Measurements from ENCODE around the gene ZNF423. TPM values are rescaled to one million over a fixed set of nuclear protein-coding genes. Genes with fewer than 3 reads are reported as not detected.

Gene ZNF423
- total RNA-seq, 1 experiment from 2014 or later, result 2.0 TPM

- no peak for DNase-seq (ENCODE audit: low read depth)
Observed at GRCh38 chr16:49459953-49460735, 395.8 kb downstream of the ZNF423 start.

GRCh38 chr16:49458656-49459445 is 397.1 kb downstream of the ZNF423 start:
- DNase-seq (ENCODE audit: low read depth), result no peak

GRCh38 chr16:49458243-49458642 is 397.7 kb downstream of the ZNF423 start:
- no peak for DNase-seq (ENCODE audit: low read depth)

GRCh38 chr16:49457196-49457595 is 398.7 kb downstream of the ZNF423 start:
- no peak for DNase-seq (ENCODE audit: low read depth)

GRCh38 chr16:49456763-49457162 is 399.1 kb downstream of the ZNF423 start:
- no peak for DNase-seq (ENCODE audit: low read depth)

- DNase-seq (ENCODE audit: low read depth), result no peak
Observed at GRCh38 chr16:49455991-49456745, 399.7 kb downstream of the ZNF423 start.

- no peak for DNase-seq (ENCODE audit: low read depth)
Observed at GRCh38 chr16:49455181-49455990, 400.5 kb downstream of the ZNF423 start.

- DNase-seq (ENCODE audit: low read depth), result no peak
Observed at GRCh38 chr16:49454426-49455180, 401.3 kb downstream of the ZNF423 start.

GRCh38 chr16:49453983-49454382 is 401.9 kb downstream of the ZNF423 start:
- DNase-seq (ENCODE audit: low read depth), result no peak

- DNase-seq (ENCODE audit: low read depth), result no peak
Observed at GRCh38 chr16:49453021-49453420, 402.9 kb downstream of the ZNF423 start.

- DNase-seq (ENCODE audit: low read depth), result no peak
Observed at GRCh38 chr16:49452578-49452977, 403.3 kb downstream of the ZNF423 start.

- DNase-seq (ENCODE audit: low read depth), result no peak
Observed at GRCh38 chr16:49452108-49452507, 403.8 kb downstream of the ZNF423 start.

GRCh38 chr16:49446805-49447204 is 409.1 kb downstream of the ZNF423 start:
- no peak for DNase-seq (ENCODE audit: low read depth)

GRCh38 chr16:49443576-49443975 is 412.3 kb downstream of the ZNF423 start:
- DNase-seq (ENCODE audit: low read depth), result no peak

- DNase-seq (ENCODE audit: low read depth), result no peak
Observed at GRCh38 chr16:49442805-49443204, 413.1 kb downstream of the ZNF423 start.

- peak; percentile 52 for DNase-seq (ENCODE audit: low read depth)
Observed at GRCh38 chr16:49441366-49441780, 414.5 kb downstream of the ZNF423 start.

GRCh38 chr16:49440156-49441065 is 415.5 kb downstream of the ZNF423 start:
- DNase-seq (ENCODE audit: low read depth), result no peak

GRCh38 chr16:49439676-49440075 is 416.2 kb downstream of the ZNF423 start:
- no peak for DNase-seq (ENCODE audit: low read depth)

GRCh38 chr16:49439050-49439449 is 416.9 kb downstream of the ZNF423 start:
- DNase-seq (ENCODE audit: low read depth), result no peak

Measured in Daoy (cell line).